ENCODE measurements around the gene CHST3. TPM values are rescaled to one million over a fixed set of nuclear protein-coding genes. Genes with fewer than 3 reads are reported as not detected.
"Not testable (repeated sequence)": the region's sequence is repeated elsewhere in the genome, so short reads cannot be mapped to it uniquely, and the experiment has no call there.

Gene CHST3
- total and polyA plus RNA-seq, 5 donors = 14.9 to 37.0 (median 22.6) TPM

- intact Hi-C loops (cut with DNase I) = no loop called here
- ATAC-seq (no peak), DNase-seq (no peak)
- Histone ChIP-seq H3K9me3 (ENCODE audit: control insufficient read depth, low read length) (no peaks in the 10 kb centered on the region), H3K4me3 (ENCODE audit: low read length) (no peak overlapping the region), H3K4me1 (ENCODE audit: control insufficient read depth, insufficient read depth, low read length) (peaks cover 10% of the 10 kb centered on the region), H3K27ac (ENCODE audit: low read length) (no peak overlapping the region), H3K27me3 (ENCODE audit: control insufficient read depth, insufficient read depth) (no peaks in the 10 kb centered on the region)
- 85% methylated on average over 5 of the region's 5 CpGs for WGBS
These were observed 61.6 kb downstream of the CHST3 start for GRCh38 chr10:72025832-72026231.

GRCh38 chr10:72026278-72027111 is 62.3 kb downstream of the CHST3 start:
- 82% methylated on average over 14 of the region's 14 CpGs for WGBS
- Histone ChIP-seq H3K4me1 (ENCODE audit: control insufficient read depth, insufficient read depth, low read length) (peaks cover 8% of the 10 kb centered on the region), H3K27me3 (ENCODE audit: control insufficient read depth, insufficient read depth) (no peaks in the 10 kb centered on the region), H3K27ac (ENCODE audit: low read length) (peak overlapping the region; percentile 30), H3K9me3 (ENCODE audit: control insufficient read depth, low read length) (no peaks in the 10 kb centered on the region), H3K4me3 (ENCODE audit: low read length) (no peak overlapping the region)
- ATAC-seq (no peak), DNase-seq (peak in 2 of 3 donors; percentile 67 to 89)
- intact Hi-C loops (cut with DNase I) = no loop called here

- WGBS = 67% methylated on average over 6 of the region's 6 CpGs
- intact Hi-C loops (cut with DNase I) = no loop called here
- ATAC-seq (no peak), DNase-seq (no peak)
- H3K27me3 ChIP-seq (ENCODE audit: control insufficient read depth, insufficient read depth) = no peaks in the 10 kb centered on the region
- no peak overlapping the region for H3K4me3 ChIP-seq (ENCODE audit: low read length)
- H3K4me1 ChIP-seq (ENCODE audit: control insufficient read depth, insufficient read depth, low read length) = peaks cover 8% of the 10 kb centered on the region
- no peak overlapping the region for H3K27ac ChIP-seq (ENCODE audit: low read length)
- H3K9me3 ChIP-seq (ENCODE audit: control insufficient read depth, low read length) = no peaks in the 10 kb centered on the region
These were observed 63.3 kb downstream of the CHST3 start for GRCh38 chr10:72027498-72027897.

- WGBS = 83% methylated on average over 1 of the region's 1 CpG
- DNase-seq = no peak
- no peak for ATAC-seq
- Histone ChIP-seq H3K4me3 (ENCODE audit: low read length) (no peak overlapping the region), H3K27me3 (ENCODE audit: control insufficient read depth, insufficient read depth) (no peaks in the 10 kb centered on the region), H3K27ac (ENCODE audit: low read length) (peak overlapping the region; percentile 40), H3K4me1 (ENCODE audit: control insufficient read depth, insufficient read depth, low read length) (peaks cover 11% of the 10 kb centered on the region), H3K9me3 (ENCODE audit: control insufficient read depth, low read length) (no peaks in the 10 kb centered on the region)
- intact Hi-C loops (cut with DNase I) = no loop called here
These were observed 65.2 kb downstream of the CHST3 start for GRCh38 chr10:72029414-72029813.

GRCh38 chr10:72030762-72031543 is 66.8 kb downstream of the CHST3 start:
- H3K9me3 ChIP-seq (ENCODE audit: control insufficient read depth, low read length) = no peaks in the 10 kb centered on the region
- H3K4me3 ChIP-seq (ENCODE audit: low read length) = no peak overlapping the region
- ATAC-seq = peak; percentile 92 to 95
- peak; percentile 80 to 92 (median 87) for DNase-seq
- H3K27ac ChIP-seq (ENCODE audit: low read length) = peak overlapping the region; percentile 87
- peaks cover 10% of the 10 kb centered on the region for H3K4me1 ChIP-seq (ENCODE audit: control insufficient read depth, insufficient read depth, low read length)
- WGBS = 57% methylated on average over 19 of the region's 19 CpGs
- intact Hi-C loops (cut with DNase I) = loop anchor here in 1 of 4 donors (5.0 kb wide), 1 partner anchor 69 kb away; the partner anchor contains the start of gene CHST3
- H3K27me3 ChIP-seq (ENCODE audit: control insufficient read depth, insufficient read depth) = no peaks in the 10 kb centered on the region

- no peak for DNase-seq
- no peak for ATAC-seq
- peak overlapping the region; percentile 73 for H3K27ac ChIP-seq (ENCODE audit: low read length)
- intact Hi-C loops (cut with DNase I) = loop anchor here in 1 of 4 donors (5.0 kb wide), 1 partner anchor 69 kb away; the partner anchor contains the start of gene CHST3
- peaks cover 10% of the 10 kb centered on the region for H3K4me1 ChIP-seq (ENCODE audit: control insufficient read depth, insufficient read depth, low read length)
- H3K4me3 ChIP-seq (ENCODE audit: low read length) = no peak overlapping the region
- no peaks in the 10 kb centered on the region for H3K27me3 ChIP-seq (ENCODE audit: control insufficient read depth, insufficient read depth)
- WGBS = 94% methylated on average over 10 of the region's 10 CpGs
- no peaks in the 10 kb centered on the region for H3K9me3 ChIP-seq (ENCODE audit: control insufficient read depth, low read length)
These were observed 67.5 kb downstream of the CHST3 start for GRCh38 chr10:72031706-72032105.

- H3K27me3 ChIP-seq (ENCODE audit: control insufficient read depth, insufficient read depth); ATAC-seq; H3K27ac ChIP-seq (ENCODE audit: low read length); H3K9me3 ChIP-seq (ENCODE audit: control insufficient read depth, low read length); H3K4me3 ChIP-seq (ENCODE audit: low read length); DNase-seq; H3K4me1 ChIP-seq (ENCODE audit: control insufficient read depth, insufficient read depth, low read length): not testable (repeated sequence)
- 88% methylated on average over 11 of the region's 11 CpGs for WGBS
- intact Hi-C loops (cut with DNase I) = loop anchor here in 1 of 4 donors (5.0 kb wide), 1 partner anchor 70 kb away; the partner anchor contains the start of gene CHST3
These were observed 68.4 kb downstream of the CHST3 start for GRCh38 chr10:72032409-72033162.

- ATAC-seq (no peak), DNase-seq (no peak)
- 51% methylated on average over 12 of the region's 12 CpGs for WGBS
- Histone ChIP-seq H3K9me3 (ENCODE audit: control insufficient read depth, low read length) (no peaks in the 10 kb centered on the region), H3K27ac (ENCODE audit: low read length) (peak overlapping the region; percentile 81), H3K4me3 (ENCODE audit: low read length) (no peak overlapping the region), H3K27me3 (ENCODE audit: control insufficient read depth, insufficient read depth) (no peaks in the 10 kb centered on the region), H3K4me1 (ENCODE audit: control insufficient read depth, insufficient read depth, low read length) (peaks cover 8% of the 10 kb centered on the region)
- intact Hi-C loops (cut with DNase I) = loop anchor here in 1 of 4 donors (5.0 kb wide), 1 partner anchor 72 kb away; the partner anchor contains the start of gene CHST3
These were observed 69.9 kb downstream of the CHST3 start for GRCh38 chr10:72034040-72034499.

- WGBS = 96% methylated on average over 4 of the region's 4 CpGs
- Histone ChIP-seq H3K9me3 (ENCODE audit: control insufficient read depth, low read length) (no peaks in the 10 kb centered on the region), H3K4me1 (ENCODE audit: control insufficient read depth, insufficient read depth, low read length) (peaks cover 8% of the 10 kb centered on the region), H3K27ac (ENCODE audit: low read length) (no peak overlapping the region), H3K4me3 (ENCODE audit: low read length) (no peak overlapping the region), H3K27me3 (ENCODE audit: control insufficient read depth, insufficient read depth) (no peaks in the 10 kb centered on the region)
- no peak for ATAC-seq
- intact Hi-C loops (cut with DNase I) = loop anchor here in 1 of 4 donors (5.0 kb wide), 1 partner anchor 72 kb away; the partner anchor contains the start of gene CHST3
- no peak for DNase-seq
These were observed 70.6 kb downstream of the CHST3 start for GRCh38 chr10:72034761-72035160.

- ATAC-seq (peak in 1 of 2 donors; percentile 5), DNase-seq (no peak)
- peak overlapping the region; percentile 6 for H3K27ac ChIP-seq (ENCODE audit: low read length)
- intact Hi-C loops (cut with DNase I) = no loop called here
- 65% methylated on average over 13 of the region's 13 CpGs for WGBS
- H3K9me3 ChIP-seq (ENCODE audit: control insufficient read depth, low read length) = no peaks in the 10 kb centered on the region
- H3K4me3 ChIP-seq (ENCODE audit: low read length) = no peak overlapping the region
- peaks cover 7% of the 10 kb centered on the region for H3K4me1 ChIP-seq (ENCODE audit: control insufficient read depth, insufficient read depth, low read length)
- H3K27me3 ChIP-seq (ENCODE audit: control insufficient read depth, insufficient read depth) = no peaks in the 10 kb centered on the region
These were observed 71.2 kb downstream of the CHST3 start for GRCh38 chr10:72035252-72035887.

Data from right cardiac atrium (tissue), 5 donors.